Panc1 (cell line): Measurements from ENCODE around the gene NIPAL1. TPM values are rescaled to one million over a fixed set of nuclear protein-coding genes. Genes with fewer than 3 reads are reported as not detected.
"Not testable (repeated sequence)": the region's sequence is repeated elsewhere in the genome, so short reads cannot be mapped to it uniquely, and the experiment has no call there.

ENCODE experiments used
- ATAC-seq: fragments of 200-7000 bp; cut with Tn5 transposase; 2 replicates; pipeline ENCODE4 v1.9.1; 2020; ENCODE audit warnings: mild to moderate bottlenecking, moderate library complexity
- BruUV-seq: library from RNA; stranded (reverse); fragments of 400-500 nt; replicated peaks from 2 replicates; lab custom pipeline; 2021; lab: Mats Ljungman, UMichigan
- CTCF ChIA-PET: fragments of 300-600 bp; sonication (Branson Sonifier 250); formaldehyde crosslinking; loops from one replicate; lab custom pipeline; 2022; ENCODE audit warnings: antibody characterized with exemption; lab: Charles Lee
- POLR2A ChIA-PET: fragments of 300-600 bp; sonication (Branson Sonifier 250); formaldehyde crosslinking; loops from one replicate; lab custom pipeline; 2022; ENCODE audit warnings: antibody characterized with exemption; lab: Charles Lee
- DNase-seq: peaks from one replicate; pipeline ENCODE4 v3.0.0-alpha.2; 2010; ENCODE audit warnings: low read depth, low spot score
- H3K27ac ChIP-seq: 2 replicates; pipeline ENCODE4 v1.5.1; 2011; ENCODE audit warnings: mild to moderate bottlenecking, low read length, inconsistent platforms
- H3K27me3 ChIP-seq: fragments of 200-500 bp; sonication (Bioruptor generic); 2 replicates; pipeline ENCODE4 v1.6.0; 2014; ENCODE audit warnings: low read length, inconsistent platforms; ENCODE audit not compliant: control insufficient read depth, insufficient read depth
- H3K36me3 ChIP-seq: fragments of 200-500 bp; sonication (Bioruptor generic); 2 replicates; pipeline ENCODE4 v1.5.1; 2014; ENCODE audit warnings: inconsistent platforms, mild to moderate bottlenecking, low read length, moderate library complexity; ENCODE audit not compliant: control insufficient read depth, insufficient read depth
- H3K4me1 ChIP-seq: 2 replicates; pipeline ENCODE4 v1.5.1; 2011; ENCODE audit warnings: inconsistent platforms, mild to moderate bottlenecking, low read length, moderate library complexity; ENCODE audit not compliant: control insufficient read depth, insufficient read depth
- H3K4me3 ChIP-seq, 2 experiments: 2 replicates each; pipeline ENCODE4 v1.5.1; 2011 to 2012; ENCODE audit warnings: low read depth in 2 of 2, low read length in 2 of 2, mild to moderate bottlenecking in 2 of 2, inconsistent platforms in 1 of 2, moderate library complexity in 1 of 2
- H3K9me3 ChIP-seq: fragments of 200-500 bp; sonication (Bioruptor generic); 2 replicates; pipeline ENCODE4 v1.5.1; 2014; ENCODE audit warnings: low read depth, mild to moderate bottlenecking, inconsistent platforms, low read length, moderate library complexity; ENCODE audit not compliant: control insufficient read depth, insufficient read depth
- POLR2AphosphoS5 ChIP-seq: IDR thresholded peaks from 2 replicates; pipeline ENCODE4 v1.6.1; 2012; ENCODE audit warnings: mild to moderate bottlenecking, low read depth, low read length, moderate library complexity
- SIN3A ChIP-seq: IDR thresholded peaks from 2 replicates; pipeline ENCODE4 v1.6.1; 2012; ENCODE audit warnings: low read depth, mild to moderate bottlenecking, low read length, moderate library complexity, borderline replicate concordance; ENCODE audit not compliant: insufficient read depth
- TCF7L2 ChIP-seq: IDR thresholded peaks from 2 replicates; pipeline ENCODE4 v1.6.1; 2011; ENCODE audit warnings: mild to moderate bottlenecking, low read depth, low read length, inconsistent platforms
- in situ Hi-C: cut with HindIII; loops from 2 replicates; pipeline ENCODE4 v1.10.0; 2016; ENCODE audit warnings: low sequenced_read_pairs, low pct_unique_long_range_greater_than_20kb
- intact Hi-C: fragments of 100-400 bp; cut with micrococcal nuclease; formaldehyde crosslinking; loops from one replicate; pipeline ENCODE4 v1.10.0; 2022; ENCODE audit not compliant: unreplicated experiment
- total RNA-seq: library from RNA; stranded (reverse); gene quantifications from one replicate; pipeline ENCODE4 v1.2.1, GENCODE V29; 2021; ENCODE audit not compliant: unreplicated experiment
- TF ChIP-seq, protein P1 (sequence below), 2 experiments: IDR thresholded peaks; 2 replicates each; pipeline ENCODE4 v1.6.1; 2011 to 2012; ENCODE audit warnings: low read depth in 2 of 2, control low read depth in 1 of 2, low read length in 1 of 2, mild to moderate bottlenecking in 1 of 2, moderate library complexity in 1 of 2; ENCODE audit not compliant: insufficient read depth in 1 of 2
- TF ChIP-seq, protein P2 (sequence below): fragments of 450-650 bp; IDR thresholded peaks from 2 replicates; pipeline ENCODE4 v1.5.1; 2017; ENCODE audit warnings: mild to moderate bottlenecking

The NIPAL1 gene
- total RNA-seq, 1 experiment from 2014 or later = 0.82 TPM

DNA sequence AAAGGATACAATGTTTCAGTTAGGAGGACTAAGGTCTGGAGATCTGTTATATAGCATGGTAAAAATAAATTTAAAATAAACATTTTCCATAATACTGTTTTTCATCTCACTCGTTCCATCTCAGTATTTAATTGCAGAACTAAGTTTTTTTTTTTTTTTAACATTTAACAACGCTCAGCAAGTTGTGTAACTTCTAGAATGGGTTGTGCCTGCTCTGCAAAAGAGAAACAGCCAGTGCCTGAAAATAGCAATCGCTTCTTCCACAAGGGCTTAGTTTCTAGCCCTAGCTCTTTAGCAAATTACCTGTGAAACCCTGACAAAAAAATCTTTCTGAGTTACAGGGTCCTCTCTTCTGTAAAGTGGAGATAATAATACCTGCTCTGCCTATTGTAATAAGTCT, 42.0 kb upstream of the NIPAL1 start:
- intact Hi-C loops (no loop called here), in situ Hi-C loops (no loop called here)
- DNase-seq (no peak), ATAC-seq (no peak)
- Histone ChIP-seq H3K36me3 (no peaks in the 10 kb centered on the region), H3K4me1 (no peaks in the 10 kb centered on the region), H3K27ac (no peak overlapping the region), H3K9me3 (no peaks in the 10 kb centered on the region), H3K27me3 (no peaks in the 10 kb centered on the region), H3K4me3 (no peak overlapping the region)
- POLR2A ChIA-PET = no interaction called here
- no TSS peak for BruUV-seq
- CTCF ChIA-PET = no interaction called here
- TF ChIP-seq, protein P1, sequence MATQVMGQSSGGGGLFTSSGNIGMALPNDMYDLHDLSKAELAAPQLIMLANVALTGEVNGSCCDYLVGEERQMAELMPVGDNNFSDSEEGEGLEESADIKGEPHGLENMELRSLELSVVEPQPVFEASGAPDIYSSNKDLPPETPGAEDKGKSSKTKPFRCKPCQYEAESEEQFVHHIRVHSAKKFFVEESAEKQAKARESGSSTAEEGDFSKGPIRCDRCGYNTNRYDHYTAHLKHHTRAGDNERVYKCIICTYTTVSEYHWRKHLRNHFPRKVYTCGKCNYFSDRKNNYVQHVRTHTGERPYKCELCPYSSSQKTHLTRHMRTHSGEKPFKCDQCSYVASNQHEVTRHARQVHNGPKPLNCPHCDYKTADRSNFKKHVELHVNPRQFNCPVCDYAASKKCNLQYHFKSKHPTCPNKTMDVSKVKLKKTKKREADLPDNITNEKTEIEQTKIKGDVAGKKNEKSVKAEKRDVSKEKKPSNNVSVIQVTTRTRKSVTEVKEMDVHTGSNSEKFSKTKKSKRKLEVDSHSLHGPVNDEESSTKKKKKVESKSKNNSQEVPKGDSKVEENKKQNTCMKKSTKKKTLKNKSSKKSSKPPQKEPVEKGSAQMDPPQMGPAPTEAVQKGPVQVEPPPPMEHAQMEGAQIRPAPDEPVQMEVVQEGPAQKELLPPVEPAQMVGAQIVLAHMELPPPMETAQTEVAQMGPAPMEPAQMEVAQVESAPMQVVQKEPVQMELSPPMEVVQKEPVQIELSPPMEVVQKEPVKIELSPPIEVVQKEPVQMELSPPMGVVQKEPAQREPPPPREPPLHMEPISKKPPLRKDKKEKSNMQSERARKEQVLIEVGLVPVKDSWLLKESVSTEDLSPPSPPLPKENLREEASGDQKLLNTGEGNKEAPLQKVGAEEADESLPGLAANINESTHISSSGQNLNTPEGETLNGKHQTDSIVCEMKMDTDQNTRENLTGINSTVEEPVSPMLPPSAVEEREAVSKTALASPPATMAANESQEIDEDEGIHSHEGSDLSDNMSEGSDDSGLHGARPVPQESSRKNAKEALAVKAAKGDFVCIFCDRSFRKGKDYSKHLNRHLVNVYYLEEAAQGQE (IDR thresholded peaks at IDR 0.05; ENCODE audit: insufficient read depth in 1 of 2, low read depth in 2 of 2, low read length in 1 of 2) = no peak
- TF ChIP-seq SIN3A (no peak), TCF7L2 (no peak), POLR2AphosphoS5 (no peak)
- TF ChIP-seq, protein P2, sequence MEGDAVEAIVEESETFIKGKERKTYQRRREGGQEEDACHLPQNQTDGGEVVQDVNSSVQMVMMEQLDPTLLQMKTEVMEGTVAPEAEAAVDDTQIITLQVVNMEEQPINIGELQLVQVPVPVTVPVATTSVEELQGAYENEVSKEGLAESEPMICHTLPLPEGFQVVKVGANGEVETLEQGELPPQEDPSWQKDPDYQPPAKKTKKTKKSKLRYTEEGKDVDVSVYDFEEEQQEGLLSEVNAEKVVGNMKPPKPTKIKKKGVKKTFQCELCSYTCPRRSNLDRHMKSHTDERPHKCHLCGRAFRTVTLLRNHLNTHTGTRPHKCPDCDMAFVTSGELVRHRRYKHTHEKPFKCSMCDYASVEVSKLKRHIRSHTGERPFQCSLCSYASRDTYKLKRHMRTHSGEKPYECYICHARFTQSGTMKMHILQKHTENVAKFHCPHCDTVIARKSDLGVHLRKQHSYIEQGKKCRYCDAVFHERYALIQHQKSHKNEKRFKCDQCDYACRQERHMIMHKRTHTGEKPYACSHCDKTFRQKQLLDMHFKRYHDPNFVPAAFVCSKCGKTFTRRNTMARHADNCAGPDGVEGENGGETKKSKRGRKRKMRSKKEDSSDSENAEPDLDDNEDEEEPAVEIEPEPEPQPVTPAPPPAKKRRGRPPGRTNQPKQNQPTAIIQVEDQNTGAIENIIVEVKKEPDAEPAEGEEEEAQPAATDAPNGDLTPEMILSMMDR = no peak

DNA sequence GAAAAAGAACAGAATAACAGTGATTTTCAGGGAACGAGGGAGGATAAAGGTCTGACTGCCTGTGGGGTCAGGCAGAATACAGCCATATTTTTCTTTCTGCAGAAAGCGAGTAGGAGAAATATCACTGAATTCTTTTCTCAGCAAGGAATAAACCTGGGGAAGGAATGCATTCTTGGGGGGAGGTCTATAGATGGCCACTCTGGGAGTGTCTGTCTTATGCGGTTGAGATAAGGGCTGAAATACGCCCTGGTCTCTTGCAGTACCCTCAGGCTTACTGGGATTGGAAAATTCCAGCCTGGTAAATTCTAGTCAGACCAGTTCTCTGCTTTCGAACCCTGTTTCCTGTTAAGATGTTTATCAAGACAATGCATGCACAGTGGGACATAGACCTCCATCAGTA, 26.4 kb upstream of the NIPAL1 start:
- Histone ChIP-seq H3K27ac (no peak overlapping the region), H3K36me3 (no peaks in the 10 kb centered on the region), H3K4me3 (no peak overlapping the region), H3K4me1 (no peaks in the 10 kb centered on the region), H3K9me3 (no peaks in the 10 kb centered on the region), H3K27me3 (no peaks in the 10 kb centered on the region)
- no TSS peak for BruUV-seq
- DNase-seq = no peak
- ATAC-seq = no peak
- POLR2A ChIA-PET = no interaction called here
- TF ChIP-seq TCF7L2 (no peak), POLR2AphosphoS5 (no peak)
- intact Hi-C loops (no loop called here), in situ Hi-C loops (no loop called here)
- CTCF ChIA-PET = no interaction called here

DNA sequence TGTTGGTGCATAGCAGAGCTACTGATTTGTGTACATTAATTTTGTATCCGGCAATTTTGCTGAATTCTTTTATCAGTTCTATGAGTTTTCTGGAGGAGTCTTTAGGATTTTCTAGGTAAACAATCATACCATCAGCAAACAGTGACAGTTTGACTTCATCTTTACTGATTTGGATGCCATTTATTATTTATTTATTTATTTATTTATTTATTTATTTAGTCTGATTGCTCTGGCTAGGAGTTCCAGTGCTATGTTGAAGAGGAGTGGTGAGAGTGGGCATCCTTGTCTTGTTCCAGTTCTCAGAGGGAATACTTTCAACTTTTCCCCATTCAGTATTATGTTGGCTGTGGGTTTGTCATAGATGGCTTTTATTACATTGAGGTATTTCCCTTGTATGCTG, 24.1 kb upstream of the NIPAL1 start:
- BruUV-seq, H3K36me3 ChIP-seq, H3K4me1 ChIP-seq, CTCF ChIA-PET, in situ Hi-C loops, H3K27me3 ChIP-seq, POLR2A ChIA-PET, H3K27ac ChIP-seq, H3K4me3 ChIP-seq, H3K9me3 ChIP-seq, DNase-seq, ATAC-seq, intact Hi-C loops: not testable (repeated sequence)
